H9 (cell line): ENCODE data around the gene NPS. TPM values are rescaled to one million over a fixed set of nuclear protein-coding genes. Genes with fewer than 3 reads are reported as not detected.

Experiments used
- DNase-seq: peaks from one replicate; pipeline ENCODE4 v3.0.0-alpha.2; 2017
- H2AFZ ChIP-seq: one replicate; pipeline ENCODE4 v1.6.1; 2013; ENCODE audit warnings: mild to moderate bottlenecking, low read length, control low read depth, moderate library complexity
- H2AK5ac ChIP-seq: 2 replicates; pipeline ENCODE4 v1.6.1; 2013; ENCODE audit warnings: low read length, control low read depth, mixed read lengths; ENCODE audit not compliant: insufficient read length
- H2BK120ac ChIP-seq: one replicate; pipeline ENCODE4 v1.6.1; 2013; ENCODE audit warnings: low read depth, mild to moderate bottlenecking, low read length, control low read depth, inconsistent platforms; ENCODE audit not compliant: poor library complexity, severe bottlenecking
- H2BK12ac ChIP-seq: 2 replicates; pipeline ENCODE4 v1.6.1; 2013; ENCODE audit warnings: low read length, control low read depth, mixed read lengths, low read depth; ENCODE audit not compliant: insufficient read length
- H2BK15ac ChIP-seq: 2 replicates; pipeline ENCODE4 v1.6.1; 2013; ENCODE audit warnings: low read depth, low read length, control low read depth
- H2BK20ac ChIP-seq: one replicate; pipeline ENCODE4 v1.6.1; 2013; ENCODE audit warnings: low read depth, mild to moderate bottlenecking, low read length, control low read depth, inconsistent platforms; ENCODE audit not compliant: poor library complexity, severe bottlenecking
- H2BK5ac ChIP-seq: 2 replicates; pipeline ENCODE4 v1.6.1; 2013; ENCODE audit warnings: low read length, control low read depth, mixed read lengths; ENCODE audit not compliant: insufficient read length
- H3K14ac ChIP-seq: 2 replicates; pipeline ENCODE4 v1.6.1; 2013; ENCODE audit warnings: low read length, control low read depth; ENCODE audit not compliant: insufficient read depth
- H3K18ac ChIP-seq: 2 replicates; pipeline ENCODE4 v1.6.1; 2013; ENCODE audit warnings: low read depth, mild to moderate bottlenecking, mixed read lengths, low read length, control low read depth; ENCODE audit not compliant: insufficient read length
- H3K23ac ChIP-seq: 2 replicates; pipeline ENCODE4 v1.6.1; 2013; ENCODE audit warnings: low read length, control low read depth, mixed read lengths, low read depth; ENCODE audit not compliant: insufficient read length
- H3K23me2 ChIP-seq: 2 replicates; pipeline ENCODE4 v1.6.1; 2013; ENCODE audit warnings: low read depth, mild to moderate bottlenecking, mixed read lengths, low read length, control low read depth; ENCODE audit not compliant: insufficient read length, poor library complexity, severe bottlenecking
- H3K27ac ChIP-seq: 2 replicates; pipeline ENCODE4 v1.5.1; 2013; ENCODE audit warnings: low read length, control low read depth, mixed read lengths, low read depth; ENCODE audit not compliant: insufficient read length
- H3K27me3 ChIP-seq: 2 replicates; pipeline ENCODE4 v1.6.1; 2013; ENCODE audit warnings: low read length, control low read depth, inconsistent platforms; ENCODE audit not compliant: insufficient read depth
- H3K4ac ChIP-seq: 2 replicates; pipeline ENCODE4 v1.6.1; 2013; ENCODE audit warnings: low read depth, mild to moderate bottlenecking, control low read depth, inconsistent platforms, low read length, moderate library complexity
- H3K4me1 ChIP-seq: 2 replicates; pipeline ENCODE4 v1.6.1; 2013; ENCODE audit warnings: low read length, control low read depth, inconsistent platforms; ENCODE audit not compliant: insufficient read depth
- H3K4me2 ChIP-seq: 2 replicates; pipeline ENCODE4 v1.6.1; 2013; ENCODE audit warnings: low read length, control low read depth, mixed read lengths; ENCODE audit not compliant: insufficient read length, insufficient read depth
- H3K56ac ChIP-seq: 2 replicates; pipeline ENCODE4 v1.6.1; 2013; ENCODE audit warnings: low read depth, mild to moderate bottlenecking, mixed read lengths, low read length, control low read depth; ENCODE audit not compliant: insufficient read length
- H3K79me1 ChIP-seq: 2 replicates; pipeline ENCODE4 v1.6.1; 2013; ENCODE audit warnings: low read depth, mild to moderate bottlenecking, moderate library complexity, low read length, control low read depth, inconsistent platforms; ENCODE audit not compliant: insufficient read depth, poor library complexity, severe bottlenecking
- H3K79me2 ChIP-seq: 2 replicates; pipeline ENCODE4 v1.6.1; 2013; ENCODE audit warnings: low read length, control low read depth, inconsistent platforms; ENCODE audit not compliant: insufficient read depth
- H3K9ac ChIP-seq: 2 replicates; pipeline ENCODE4 v1.6.1; 2013; ENCODE audit warnings: low read length, control low read depth, mixed read lengths; ENCODE audit not compliant: insufficient read length; ENCODE audit errors: extremely low read depth
- H3K9me3 ChIP-seq: one replicate; pipeline ENCODE4 v1.6.1; 2013; ENCODE audit warnings: low read depth, low read length, inconsistent platforms; ENCODE audit not compliant: control insufficient read depth
- H3T11ph ChIP-seq: one replicate; pipeline ENCODE4 v1.6.1; 2013; ENCODE audit warnings: mild to moderate bottlenecking, low read length, control low read depth, inconsistent platforms
- H4K20me1 ChIP-seq: one replicate; pipeline ENCODE4 v1.6.1; 2013; ENCODE audit not compliant: control insufficient read depth, insufficient read length, insufficient read depth
- H4K5ac ChIP-seq: 2 replicates; pipeline ENCODE4 v1.6.1; 2013; ENCODE audit warnings: low read depth, mild to moderate bottlenecking, mixed read lengths, low read length, control low read depth; ENCODE audit not compliant: insufficient read length
- H4K8ac ChIP-seq: replicated peaks from 2 replicates; pipeline ENCODE4 v1.6.1; 2013; ENCODE audit warnings: low read length, control low read depth, mixed read lengths, low read depth; ENCODE audit not compliant: insufficient read length
- H4K91ac ChIP-seq: 2 replicates; pipeline ENCODE4 v1.6.1; 2013; ENCODE audit warnings: low read depth, mild to moderate bottlenecking, moderate library complexity, mixed read lengths, low read length, control low read depth; ENCODE audit not compliant: insufficient read length
- H3K27ac Mint-ChIP-seq, 3 experiments: 2 replicates in 2 of 3; 3 replicates in 1 of 3; pipeline ENCODE4 v1.8.0; 2020 to 2021; ENCODE audit warnings: mixed read lengths in 3 of 3, mild to moderate bottlenecking in 1 of 3, moderate library complexity in 1 of 3
- H3K27me3 Mint-ChIP-seq: 2 replicates; pipeline ENCODE4 v1.8.0; 2021; ENCODE audit warnings: low read depth, mild to moderate bottlenecking, moderate library complexity, mixed read lengths
- H3K36me3 Mint-ChIP-seq, 3 experiments: 2 replicates in 2 of 3; 3 replicates in 1 of 3; pipeline ENCODE4 v1.8.0; 2020 to 2021; ENCODE audit warnings: low read depth in 3 of 3, mixed read lengths in 3 of 3; ENCODE audit not compliant: insufficient read depth in 1 of 3
- H3K4me1 Mint-ChIP-seq, 2 experiments: 2 replicates each; pipeline ENCODE4 v1.8.0; 2020; ENCODE audit warnings: mixed read lengths in 2 of 2
- H3K4me3 Mint-ChIP-seq, 2 experiments: 2 replicates in 1 of 2; 3 replicates in 1 of 2; pipeline ENCODE4 v1.8.0; 2020 to 2021; ENCODE audit warnings: mild to moderate bottlenecking in 2 of 2, mixed read lengths in 2 of 2, moderate library complexity in 1 of 2
- H3K9me3 Mint-ChIP-seq, 2 experiments: 2 replicates in 1 of 2; 3 replicates in 1 of 2; pipeline ENCODE4 v1.8.0; 2020; ENCODE audit warnings: mild to moderate bottlenecking in 2 of 2, mixed read lengths in 2 of 2, moderate library complexity in 1 of 2
- CTCF ChIP-seq: fragments of 200-600 bp; sonication (generic); conservative IDR thresholded peaks from 3 replicates; pipeline ENCODE4 v1.8.0; 2021; ENCODE audit warnings: antibody characterized with exemption, mild to moderate bottlenecking
- WGBS: extraction: QIAGEN DNeasy Blood & Tissue Kit; methylation state at CpG from one replicate; pipeline ENCODE4 v1.1.7; 2013; ENCODE audit warnings: missing lambda C conversion rate, low lambda C conversion rate, mixed read lengths; ENCODE audit not compliant: insufficient read length; ENCODE audit errors: extremely low coverage; 5-methylcytosine and 5-hydroxymethylcytosine counted together
- total RNA-seq: library from RNA; stranded (reverse); gene quantifications from 2 replicates; pipeline ENCODE4 v1.2.1, GENCODE V29; 2021

The NPS gene
- total RNA-seq, 1 experiment from 2014 or later = not detected

- H3K79me2 ChIP-seq = no peaks in the 10 kb centered on the region
- WGBS = no CpG with 5 or more reads among the region's 2 CpGs
Observed at GRCh38 chr10:127579640-127580039, 30.5 kb downstream of the NPS start.

More at GRCh38 chr10:127579640-127580039, 30.5 kb downstream of the NPS start:
- H3K23me2 ChIP-seq = no peaks in the 10 kb centered on the region
- no peak overlapping the region for H3K27ac Mint-ChIP-seq
- H2BK20ac ChIP-seq = no peak overlapping the region
- no peak for DNase-seq
- H2AK5ac ChIP-seq = no peak overlapping the region
- no peaks in the 10 kb centered on the region for H3K27me3 ChIP-seq
- H2BK5ac ChIP-seq = no peak overlapping the region
- H3K56ac ChIP-seq = no peak overlapping the region
- no peak overlapping the region for H3T11ph ChIP-seq
- H3K4me3 Mint-ChIP-seq = no peak overlapping the region
- no peaks in the 10 kb centered on the region for H3K36me3 Mint-ChIP-seq
- no peak overlapping the region for H4K91ac ChIP-seq
- no peak overlapping the region for H2AFZ ChIP-seq
- no peak overlapping the region for H3K4me2 ChIP-seq
- H3K23ac ChIP-seq = no peak overlapping the region
- no peak overlapping the region for H3K14ac ChIP-seq
- H4K8ac ChIP-seq = no peak overlapping the region
- H2BK12ac ChIP-seq = no peak overlapping the region
- H3K9me3 Mint-ChIP-seq = no peaks in the 10 kb centered on the region
- no peak overlapping the region for H3K4ac ChIP-seq
- no peak overlapping the region for H4K5ac ChIP-seq
- H3K18ac ChIP-seq = no peak overlapping the region
- no peak overlapping the region for H3K9ac ChIP-seq
- H2BK15ac ChIP-seq = no peak overlapping the region
- no peak overlapping the region for H2BK120ac ChIP-seq
- TF ChIP-seq CTCF = no peak
- H3K79me1 ChIP-seq = no peaks in the 10 kb centered on the region
- H3K4me1 Mint-ChIP-seq = no peaks in the 10 kb centered on the region
- no peaks in the 10 kb centered on the region for H3K4me1 ChIP-seq
- H3K27me3 Mint-ChIP-seq = no peaks in the 10 kb centered on the region; the same call in none of the 2 replicates
- no peaks in the 10 kb centered on the region for H3K9me3 ChIP-seq
- H3K27ac ChIP-seq = no peak overlapping the region
- H4K20me1 ChIP-seq = no peaks in the 10 kb centered on the region
